ENCODE results near the gene ZNF766. TPM values are rescaled to one million over a fixed set of nuclear protein-coding genes. Genes with fewer than 3 reads are reported as not detected.
"Not testable (repeated sequence)": the region's sequence is repeated elsewhere in the genome, so short reads cannot be mapped to it uniquely, and the experiment has no call there.

Gene ZNF766
- polyA plus RNA-seq, 1 experiment = 14.0 TPM

GRCh38 chr19:52336117-52336790 is 66.9 kb downstream of the ZNF766 start, which contains the start of gene ZNF610:
TSS of gene ZNF610 (plus strand) at chr19:52336243. CDS start at chr19:52349173, 12,930 bp downstream.
- POLR2A ChIA-PET = no interaction called here
- H3K9me3 ChIP-seq (ENCODE audit: control insufficient read depth, insufficient read depth, low read length) = peaks cover 54% of the 10 kb centered on the region
- peak within 1 kb of the TSS; percentile 86 for H3K4me3 ChIP-seq (ENCODE audit: low read depth, low read length)
- no peaks in the 10 kb centered on the region for H3K27me3 ChIP-seq (ENCODE audit: control insufficient read depth, insufficient read depth, low read length)
- H3K27ac ChIP-seq (ENCODE audit: low read depth, low read length) = peak within 1 kb of the TSS; percentile 92
- CTCF ChIA-PET = interaction anchor here (0.9 kb wide), 1 partner anchor 196 kb away, joined by 3 read pairs; the partner anchor contains the start of gene ZNF616
- no peak for TF ChIP-seq CTCF (IDR thresholded peaks at IDR 0.05; ENCODE audit: low read depth, low read length)
- DNase-seq (ENCODE audit: low read depth, low spot score) = peak; percentile 69

GRCh38 chr19:52336791-52337381 is 67.5 kb downstream of the ZNF766 start:
- Histone ChIP-seq H3K9me3 (ENCODE audit: control insufficient read depth, insufficient read depth, low read length) (peaks cover 48% of the 10 kb centered on the region), H3K27ac (ENCODE audit: low read depth, low read length) (peak overlapping the region; percentile 92), H3K4me3 (ENCODE audit: low read depth, low read length) (peak overlapping the region; percentile 86), H3K27me3 (ENCODE audit: control insufficient read depth, insufficient read depth, low read length) (no peaks in the 10 kb centered on the region)
- no peak for DNase-seq (ENCODE audit: low read depth, low spot score)
- ChIA-PET POLR2A (no interaction called here), CTCF (interaction anchor here (0.9 kb wide), 1 partner anchor 197 kb away, joined by 3 read pairs; the partner anchor contains the start of gene ZNF616)
- TF ChIP-seq CTCF (IDR thresholded peaks at IDR 0.05; ENCODE audit: low read depth, low read length) = no peak

GRCh38 chr19:52339022-52339421 is 69.6 kb downstream of the ZNF766 start:
- H3K27me3 ChIP-seq (ENCODE audit: control insufficient read depth, insufficient read depth, low read length); POLR2A ChIA-PET; H3K27ac ChIP-seq (ENCODE audit: low read depth, low read length); DNase-seq (ENCODE audit: low read depth, low spot score); H3K4me3 ChIP-seq (ENCODE audit: low read depth, low read length); CTCF ChIA-PET: not testable (repeated sequence)
- H3K9me3 ChIP-seq (ENCODE audit: control insufficient read depth, insufficient read depth, low read length) = peaks cover 53% of the 10 kb centered on the region

GRCh38 chr19:52343548-52343947 is 74.2 kb downstream of the ZNF766 start:
- Histone ChIP-seq H3K27me3 (ENCODE audit: control insufficient read depth, insufficient read depth, low read length) (no peaks in the 10 kb centered on the region), H3K4me3 (ENCODE audit: low read depth, low read length) (no peak overlapping the region), H3K27ac (ENCODE audit: low read depth, low read length) (no peak overlapping the region), H3K9me3 (ENCODE audit: control insufficient read depth, insufficient read depth, low read length) (peaks cover 39% of the 10 kb centered on the region)
- CTCF ChIA-PET = no interaction called here
- TF ChIP-seq CTCF (IDR thresholded peaks at IDR 0.05; ENCODE audit: low read depth, low read length) = peak; percentile 20; the same call in 1 of the 2 replicates
- POLR2A ChIA-PET = interaction anchor here (1.0 kb wide), 1 partner anchor 26 kb away, joined by 3 read pairs; the partner anchor contains the start of gene ZNF880
- DNase-seq (ENCODE audit: low read depth, low spot score) = no peak

- no peak for TF ChIP-seq CTCF (IDR thresholded peaks at IDR 0.05; ENCODE audit: low read depth, low read length)
- Histone ChIP-seq H3K27ac (ENCODE audit: low read depth, low read length) (no peak overlapping the region), H3K4me3 (ENCODE audit: low read depth, low read length) (no peak overlapping the region), H3K27me3 (ENCODE audit: control insufficient read depth, insufficient read depth, low read length) (no peaks in the 10 kb centered on the region), H3K9me3 (ENCODE audit: control insufficient read depth, insufficient read depth, low read length) (peaks cover 41% of the 10 kb centered on the region)
- DNase-seq (ENCODE audit: low read depth, low spot score) = no peak
- ChIA-PET CTCF (no interaction called here), POLR2A (no interaction called here)
Observed at GRCh38 chr19:52345162-52345561, 75.8 kb downstream of the ZNF766 start.

Small RNAs within 50 kb of the gene (small RNA-seq; reads per million reads assigned to genes)
- 20.7 reads per million, percentile 80 among the genes with 10 or more reads in this experiment for gene MIR643 (ENCODE audit: insufficient read length, low read depth)
- not detected for gene MIR6801 (ENCODE audit: insufficient read length, low read depth)
- not detected for gene RF00019 (ENCODE audit: insufficient read length, low read depth)

Other genes with a start within 250 kb of the ZNF766 start
- 5.2 and 7.2 TPM in 2 replicates for gene ZNF614, start 241.2 kb upstream of the ZNF766 start, polyA plus RNA-seq (2011; rRNA removed)
- 5.8 and 6.2 TPM in 2 replicates for gene ZNF432, start 220.7 kb upstream of the ZNF766 start, polyA plus RNA-seq (2011; rRNA removed)
- gene ZNF841, start 173.8 kb upstream of the ZNF766 start, polyA plus RNA-seq (2011; rRNA removed) = 10.5 and 11.1 TPM in 2 replicates
- 5.5 and 6.2 TPM in 2 replicates for gene ZNF616, start 129.6 kb upstream of the ZNF766 start, polyA plus RNA-seq (2011; rRNA removed)
- gene ZNF836, start 98.0 kb upstream of the ZNF766 start, polyA plus RNA-seq (2011; rRNA removed) = 3.2 and 3.7 TPM in 2 replicates
- 158 and 243 TPM in 2 replicates for gene PPP2R1A, start 79.5 kb upstream of the ZNF766 start, polyA plus RNA-seq (2011; rRNA removed)
- 11.9 TPM in 2 replicates for gene ZNF480, start 27.6 kb downstream of the ZNF766 start, polyA plus RNA-seq (2011; rRNA removed)
- 4.4 and 5.5 TPM in 2 replicates for gene ZNF610, start 66.7 kb downstream of the ZNF766 start, polyA plus RNA-seq (2011; rRNA removed)
- gene ZNF880, start 100.3 kb downstream of the ZNF766 start, polyA plus RNA-seq (2011; rRNA removed) = 15.6 and 19.9 TPM in 2 replicates
- gene ZNF528, start 128.3 kb downstream of the ZNF766 start, polyA plus RNA-seq (2011; rRNA removed) = 23.4 and 29.3 TPM in 2 replicates
- gene ZNF534, start 159.6 kb downstream of the ZNF766 start, polyA plus RNA-seq (2011; rRNA removed) = 0.04 and 0.05 TPM in 2 replicates
- gene ZNF578, start 184.0 kb downstream of the ZNF766 start, polyA plus RNA-seq (2011; rRNA removed) = 4.3 TPM in 2 replicates